ENCODE data around the gene KRTAP13-1. TPM values are rescaled to one million over a fixed set of nuclear protein-coding genes. Genes with fewer than 3 reads are reported as not detected.

Gene KRTAP13-1
- total and polyA plus RNA-seq, 2 of the 8 experiments (the other 6 are each of a cell fraction or from before 2014, with no cell fraction given) = not detected

- Histone ChIP-seq H4K20me1 (replicated peaks in 1 of 2; ENCODE audit: control insufficient read depth in 1 of 2, insufficient read depth in 2 of 2, low read length in 2 of 2) (no peaks in the 10 kb centered on the region), H3K9ac (replicated peaks in 1 of 4; ENCODE audit: extremely low read depth in 1 of 4, low read depth in 3 of 4, low read length in 3 of 4) (no peak overlapping the region), H2BK5ac (ENCODE audit: low read depth, low read length) (no peak overlapping the region), H3K9me3 (ENCODE audit: insufficient read depth in 2 of 2, low read depth in 1 of 2, low read length in 1 of 2) (no peaks in the 10 kb centered on the region), H3K56ac (replicated peaks; ENCODE audit: insufficient read length, low read depth, low read length) (no peak overlapping the region), H3K4me1 (replicated peaks in 1 of 4; ENCODE audit: control insufficient read depth in 3 of 4, insufficient read depth in 4 of 4, low read length in 3 of 4) (no peaks in the 10 kb centered on the region), H3K79me1 (ENCODE audit: low read depth, low read length) (no peaks in the 10 kb centered on the region), H2AK5ac (ENCODE audit: low read depth, low read length) (no peak overlapping the region), H2BK20ac (ENCODE audit: low read length) (no peak overlapping the region), H3K14ac (ENCODE audit: insufficient read length) (no peak overlapping the region), H3K27me3 (replicated peaks in 1 of 4; ENCODE audit: control insufficient read depth in 3 of 4, extremely low read depth in 1 of 4, insufficient read depth in 3 of 4, low read length in 3 of 4) (no peaks in the 10 kb centered on the region), H3K4me2 (ENCODE audit: insufficient read depth in 1 of 2, low read depth in 2 of 2, low read length in 2 of 2) (no peak overlapping the region), H3K27ac (ENCODE audit: low read depth, low read length) (no peak overlapping the region), H4K8ac (ENCODE audit: extremely low read depth, insufficient read depth, low read length) (no peak overlapping the region), H3K23me2 (ENCODE audit: low read depth, low read length) (no peaks in the 10 kb centered on the region), H3K18ac (ENCODE audit: extremely low read depth, low read length) (no peak overlapping the region), H3K4ac (replicated peaks; ENCODE audit: insufficient read length, low read depth, low read length) (no peak overlapping the region), H3K4me3 (ENCODE audit: extremely low read depth in 1 of 4, insufficient read depth in 2 of 4, low read depth in 3 of 4, low read length in 4 of 4) (no peak overlapping the region), H3K36me3 (ENCODE audit: control insufficient read depth in 2 of 4, insufficient read depth in 4 of 4, low read length in 3 of 4) (no peaks in the 10 kb centered on the region), H3K79me2 (ENCODE audit: control insufficient read depth in 1 of 2, insufficient read depth in 2 of 2, low read length in 2 of 2) (no peaks in the 10 kb centered on the region), H2AFZ (ENCODE audit: low read length) (no peak overlapping the region), H4K5ac (ENCODE audit: insufficient read length, low read depth, low read length) (no peak overlapping the region), H4K91ac (replicated peaks; ENCODE audit: insufficient read length, low read length) (no peak overlapping the region), H3K23ac (ENCODE audit: insufficient read length) (no peak overlapping the region), H2BK12ac (ENCODE audit: low read depth, low read length) (no peak overlapping the region), H2BK15ac (ENCODE audit: low read length) (no peak overlapping the region), H2BK120ac (replicated peaks; ENCODE audit: low read depth, low read length) (no peak overlapping the region)
- 100% methylated on average over 1 of the region's 1 CpG; no CpG with 5 or more reads in 1 of the 2 experiments for WGBS, 2 experiments (ENCODE audit: extremely low coverage in 1 of 2, insufficient coverage in 1 of 2, insufficient read length in 1 of 2, insufficient replicate concordance in 2 of 2, low coverage in 1 of 2, low lambda C conversion rate in 2 of 2, missing lambda C conversion rate in 1 of 2)
- CTCF ChIA-PET (ENCODE audit: partially characterized antibody) = no interaction called here
- POLR2A ChIA-PET (ENCODE audit: partially characterized antibody) = no interaction called here
- no peak for DNase-seq (ENCODE audit: low read depth in 1 of 2, low spot score in 2 of 2)
- no peak for FAIRE-seq
- TF ChIP-seq RXRA (IDR thresholded peaks at IDR 0.05; ENCODE audit: insufficient read depth, low read depth, low read length) (no peak), ASH2L (IDR thresholded peaks at IDR 0.05; ENCODE audit: low read length) (no peak), EP300 (IDR thresholded peaks at IDR 0.05; ENCODE audit: borderline replicate concordance in 1 of 2, low read depth in 2 of 2, low read length in 2 of 2) (no peak), CHD2 (IDR thresholded peaks at IDR 0.05; ENCODE audit: low read length) (no peak), SP2 (IDR thresholded peaks at IDR 0.05; ENCODE audit: low read length) (no peak), RBBP5 (IDR thresholded peaks at IDR 0.05; ENCODE audit: borderline replicate concordance, low read depth, low read length) (no peak), CBX8 (IDR thresholded peaks at IDR 0.05; ENCODE audit: borderline replicate concordance, low read depth, low read length) (no peak), BRCA1 (IDR thresholded peaks at IDR 0.05; ENCODE audit: low read depth, low read length) (no peak), SIN3A (conservative IDR thresholded peaks at IDR 0.05 in 1 of 2, IDR thresholded peaks at IDR 0.05 in 1 of 2; ENCODE audit: low read depth in 1 of 2, low read length in 2 of 2) (no peak), SIRT6 (IDR thresholded peaks at IDR 0.05; ENCODE audit: low read length) (no peak), ATF2 (IDR thresholded peaks at IDR 0.05; ENCODE audit: low read length) (no peak), CHD1 (IDR thresholded peaks at IDR 0.05; ENCODE audit: low read depth, low read length) (no peak)
These were observed 13.6 kb upstream of the KRTAP13-1 start for GRCh38 chr21:30382201-30382600.
